Forelimb muscle (tissue), 1 donor: Measurements from ENCODE around the gene TWIST2. TPM values are rescaled to one million over a fixed set of nuclear protein-coding genes. Genes with fewer than 3 reads are reported as not detected.
A peak's percentile ranks its signal among the peaks of the same experiment; 100 is the strongest.

Experiments used
- DNase-seq: peaks from one replicate; pipeline ENCODE4 v3.0.0-alpha.2; 2013; ENCODE audit warnings: low read depth
- polyA plus RNA-seq: library from polyadenylated mRNA; unstranded; fragments of 120-200 nt; gene quantifications from one replicate; pipeline ENCODE4 v1.2.1, GENCODE V29; 2013; ENCODE audit not compliant: insufficient read length

Gene TWIST2
- polyA plus RNA-seq, 1 donor = 5.5 TPM

DNA sequence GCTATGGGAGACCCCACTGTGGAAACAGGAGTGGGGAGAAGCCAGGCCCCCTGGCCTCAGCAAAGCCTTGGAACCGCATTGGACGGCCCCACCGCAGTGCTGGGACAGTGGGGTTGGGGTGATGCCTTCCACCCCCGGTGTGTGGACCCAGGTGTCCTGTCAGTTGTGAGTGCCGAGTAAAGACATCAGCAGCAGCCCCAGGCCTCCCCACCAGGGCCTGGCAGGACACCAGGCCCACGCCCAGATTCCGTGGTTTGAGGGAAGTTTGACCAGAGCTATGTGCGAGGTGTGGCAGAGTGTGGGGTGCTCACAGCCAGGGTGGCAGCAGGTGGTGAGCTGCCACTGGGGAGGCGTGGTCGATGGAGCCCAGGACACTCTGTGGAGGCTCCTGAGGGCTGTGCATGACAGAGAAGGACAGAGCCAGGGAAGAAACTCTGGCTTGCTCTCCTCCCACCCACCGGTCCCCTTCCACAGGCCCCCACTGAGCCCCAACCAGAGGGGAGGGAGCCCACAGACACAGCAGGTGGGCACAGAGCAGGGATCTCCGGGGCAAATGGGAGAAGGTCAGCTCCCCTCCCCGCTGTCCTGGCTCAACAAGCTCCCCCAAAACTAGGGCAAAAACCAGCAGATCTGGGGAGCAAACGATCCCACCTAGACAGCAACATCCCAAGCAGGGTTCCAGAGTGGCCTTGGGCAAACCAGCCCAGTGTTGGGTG lies 69.1 kb downstream of the TWIST2 start:
- DNase-seq = no peak

DNA sequence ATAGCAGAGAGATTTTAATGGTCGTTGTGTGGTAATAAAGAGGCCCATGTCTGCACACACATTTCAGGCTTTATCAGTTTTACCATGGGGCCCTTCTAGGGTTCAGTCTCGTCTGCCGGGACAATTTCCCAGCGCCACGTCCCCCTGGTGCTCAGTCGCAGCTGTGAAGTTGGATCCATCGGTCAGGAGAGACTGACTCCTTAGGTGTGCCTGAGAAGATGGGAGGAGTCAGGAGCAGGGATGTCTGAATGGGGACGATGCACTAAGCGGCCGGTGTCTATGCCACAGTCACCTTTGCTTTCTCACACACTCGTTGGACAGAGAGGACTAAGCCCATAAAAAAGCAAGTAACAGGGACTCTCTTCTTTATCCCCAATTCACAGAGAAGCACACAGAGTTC lies 71.4 kb downstream of the TWIST2 start:
- no peak for DNase-seq

DNA sequence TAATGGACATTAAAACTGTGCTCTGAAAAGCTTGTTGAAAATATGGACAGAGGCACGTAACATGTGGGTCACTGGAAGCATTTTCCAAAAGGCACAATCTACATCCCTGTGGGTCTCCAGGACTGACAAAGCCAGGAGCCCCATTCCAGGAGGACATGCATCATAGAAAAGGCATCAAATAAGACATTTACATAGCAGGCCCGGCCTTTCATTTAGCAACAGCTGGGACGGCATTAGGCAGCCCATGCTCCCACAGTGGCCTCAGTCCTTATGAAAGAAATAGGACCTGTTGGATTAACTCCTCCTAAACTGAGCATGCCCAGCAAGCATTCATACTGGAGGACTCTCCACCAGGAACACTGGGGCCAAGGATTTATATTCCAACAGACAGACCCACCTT lies 72.2 kb downstream of the TWIST2 start:
- no peak for DNase-seq

DNA sequence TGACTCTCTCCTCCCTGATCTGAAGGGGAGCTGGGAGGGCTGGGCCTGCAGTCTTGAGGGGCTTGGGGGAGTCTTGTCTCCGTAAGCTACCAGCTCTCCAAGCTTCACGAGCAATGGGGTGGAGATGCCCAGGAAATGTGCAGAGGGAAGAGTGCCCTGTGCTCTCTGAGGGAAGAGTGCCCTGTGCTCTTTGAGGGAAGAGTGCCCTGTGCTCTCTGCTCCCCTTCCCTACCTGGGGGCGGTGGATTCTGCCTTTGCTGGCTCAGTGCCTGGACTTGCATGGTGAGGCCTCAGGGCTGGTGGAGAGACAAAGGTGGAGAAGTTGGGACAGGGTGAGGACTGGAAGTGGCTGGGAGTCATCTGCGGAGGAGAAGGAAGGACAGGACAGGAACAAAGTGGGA lies 72.7 kb downstream of the TWIST2 start:
- no peak for DNase-seq

DNA sequence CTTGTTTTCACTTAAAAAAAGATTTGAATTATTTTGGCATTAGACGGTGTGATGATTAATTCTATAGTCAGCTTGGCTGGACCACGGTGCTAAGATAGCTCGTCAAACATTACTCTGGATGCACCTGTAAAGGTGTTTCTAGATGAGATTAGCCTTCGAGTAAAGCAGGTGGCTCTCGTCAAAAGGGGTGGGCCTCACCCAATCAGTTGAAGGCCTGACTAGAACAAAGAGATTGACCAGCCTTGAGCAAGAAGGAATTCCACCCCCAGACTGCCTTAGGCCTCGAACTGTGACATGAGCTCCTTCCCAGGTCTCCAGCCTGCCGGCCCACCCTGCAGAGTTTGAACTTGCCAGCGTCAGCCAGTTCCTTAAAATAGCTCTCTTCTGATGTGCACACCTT lies 73.4 kb downstream of the TWIST2 start:
- no peak for DNase-seq

DNA sequence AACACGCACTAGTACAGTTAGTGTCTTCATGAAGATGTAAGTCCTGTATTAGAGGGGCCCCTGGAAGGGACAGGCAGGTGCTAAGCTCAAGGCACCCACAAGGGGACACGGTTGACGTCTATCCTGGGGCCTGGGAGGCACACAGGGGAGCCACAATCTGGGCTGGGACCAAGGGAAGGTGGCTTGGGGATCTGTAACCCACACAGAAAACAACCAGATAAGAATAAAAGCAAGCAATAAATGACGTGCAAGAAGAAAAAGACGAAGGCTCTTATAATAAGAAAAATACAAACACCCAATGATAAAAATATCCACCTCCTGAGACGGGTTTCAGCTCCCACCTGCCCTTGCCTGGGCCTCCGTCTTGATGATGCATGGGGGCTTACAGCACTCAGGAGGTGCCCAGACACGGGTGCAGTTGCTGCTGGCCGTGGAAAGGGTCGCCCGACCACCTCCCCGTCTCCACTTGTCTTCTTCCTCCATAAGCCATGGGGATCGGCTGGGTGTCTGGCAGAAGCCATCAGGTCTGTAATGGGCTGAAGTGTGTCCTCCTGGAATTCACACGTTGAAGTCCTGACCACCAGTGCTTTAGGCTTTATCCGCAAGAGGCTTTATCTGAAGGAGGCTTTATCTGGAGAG lies 73.9 kb downstream of the TWIST2 start:
- no peak for DNase-seq

DNA sequence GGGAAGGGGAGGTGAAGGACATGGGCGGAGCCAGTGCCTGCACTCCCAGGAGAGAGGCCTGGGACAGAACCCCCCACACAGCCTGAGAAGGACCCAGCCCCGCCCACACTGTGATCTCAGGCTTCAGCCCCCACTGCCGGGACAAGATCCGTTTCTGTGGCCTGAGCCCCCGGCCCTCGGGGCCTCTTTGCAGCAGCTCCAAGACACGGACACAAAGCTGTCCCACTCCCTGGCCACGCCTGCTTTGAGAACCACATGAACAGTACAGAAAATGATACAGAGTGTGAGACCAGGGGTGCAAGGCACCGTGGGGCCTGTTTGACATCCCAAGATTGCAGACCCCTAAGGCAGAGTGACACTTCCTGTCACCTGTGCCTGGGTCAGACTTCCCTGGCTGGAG lies 74.5 kb downstream of the TWIST2 start:
- DNase-seq = no peak

DNA sequence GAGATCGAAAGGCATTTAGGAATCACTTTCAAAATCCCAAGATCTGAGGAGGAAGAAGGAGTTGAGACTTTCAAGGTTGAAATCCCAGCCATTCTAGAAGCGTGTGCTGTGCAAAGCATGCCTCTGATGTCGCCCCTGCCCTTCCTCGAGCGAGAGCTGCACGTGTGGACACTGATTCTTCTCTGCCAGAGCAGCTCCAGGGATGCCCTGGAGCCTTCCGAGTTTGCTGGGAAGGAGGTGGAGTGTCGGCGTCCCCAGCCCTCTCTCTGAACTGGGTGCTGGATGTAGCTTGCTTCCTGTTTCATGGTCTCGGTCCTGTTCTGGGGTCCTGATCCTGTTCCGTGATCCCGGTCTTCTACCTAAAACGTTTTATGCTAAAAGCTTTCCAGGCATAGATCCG lies 76.1 kb downstream of the TWIST2 start:
- no peak for DNase-seq

DNA sequence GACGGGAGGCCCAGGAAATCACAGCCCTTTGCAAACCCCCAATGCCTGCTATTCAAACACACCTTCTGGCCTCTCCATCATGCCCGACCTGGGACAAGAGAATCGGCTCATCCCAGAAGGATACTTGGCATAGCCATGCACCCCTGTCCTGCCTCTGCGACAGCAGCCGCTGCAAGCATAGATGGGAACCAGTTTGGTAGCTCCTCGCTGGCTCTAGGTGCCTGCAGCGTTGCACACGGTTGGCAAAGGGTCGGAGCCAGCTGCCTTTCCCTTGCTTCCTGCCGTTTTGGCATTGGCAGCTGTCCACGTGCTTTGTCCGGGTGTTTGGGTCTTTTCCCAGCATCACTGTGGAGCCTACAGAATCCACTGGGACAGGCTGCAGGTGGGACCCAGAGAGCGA lies 76.9 kb downstream of the TWIST2 start:
- DNase-seq = no peak

DNA sequence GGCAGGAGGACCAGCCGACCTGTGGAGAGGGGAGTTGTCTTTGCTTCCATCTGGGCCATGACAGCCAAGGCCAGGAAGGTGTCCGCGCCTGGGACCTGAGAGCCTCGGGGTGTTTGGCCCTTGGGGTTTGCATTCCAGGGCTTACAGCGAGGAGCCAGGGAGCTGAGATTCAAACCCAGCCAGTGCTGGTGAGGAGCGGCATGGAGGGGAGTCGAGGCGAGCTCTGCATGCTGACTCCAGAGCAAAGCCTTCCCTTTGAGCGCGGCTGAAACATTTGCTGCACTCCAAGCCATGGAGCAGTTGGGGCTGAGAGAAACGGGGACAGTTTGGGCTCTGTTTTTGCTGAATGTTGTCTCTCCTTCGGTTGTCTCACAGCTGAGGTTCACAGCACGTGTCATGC lies 77.4 kb downstream of the TWIST2 start:
- DNase-seq = no peak

DNA sequence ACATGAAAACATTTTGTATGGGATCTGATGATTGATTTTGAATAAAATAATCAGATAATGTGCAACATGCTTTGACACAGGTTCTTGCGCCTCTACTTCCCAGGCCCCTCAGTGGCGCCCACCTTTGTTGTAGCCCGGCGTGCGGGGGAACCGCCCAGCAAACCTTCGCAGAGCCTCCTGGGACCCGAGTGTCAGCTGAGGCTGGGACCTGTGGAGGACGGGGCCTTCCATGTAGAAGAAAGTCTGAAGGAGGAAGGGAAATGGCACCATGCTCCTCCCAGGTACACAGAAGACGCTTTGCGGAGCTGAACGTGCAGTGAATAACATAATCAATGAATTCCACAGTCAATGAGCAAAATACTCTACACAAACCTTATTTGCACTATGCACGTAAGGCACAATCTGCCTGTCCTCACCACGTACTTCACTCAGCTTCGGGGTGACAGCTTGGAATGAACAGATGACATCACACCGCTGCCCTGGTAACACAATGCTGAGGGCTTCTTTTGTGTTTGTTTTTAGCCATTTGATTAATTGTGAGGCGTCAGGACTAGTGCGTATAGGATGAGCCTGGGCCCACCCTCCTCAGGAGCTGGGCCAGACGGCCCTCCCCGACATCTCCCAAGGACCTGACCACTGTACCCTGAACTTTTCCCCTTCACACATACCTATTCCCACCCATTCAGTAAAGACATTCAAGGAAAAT lies 78.1 kb downstream of the TWIST2 start:
- DNase-seq = no peak

DNA sequence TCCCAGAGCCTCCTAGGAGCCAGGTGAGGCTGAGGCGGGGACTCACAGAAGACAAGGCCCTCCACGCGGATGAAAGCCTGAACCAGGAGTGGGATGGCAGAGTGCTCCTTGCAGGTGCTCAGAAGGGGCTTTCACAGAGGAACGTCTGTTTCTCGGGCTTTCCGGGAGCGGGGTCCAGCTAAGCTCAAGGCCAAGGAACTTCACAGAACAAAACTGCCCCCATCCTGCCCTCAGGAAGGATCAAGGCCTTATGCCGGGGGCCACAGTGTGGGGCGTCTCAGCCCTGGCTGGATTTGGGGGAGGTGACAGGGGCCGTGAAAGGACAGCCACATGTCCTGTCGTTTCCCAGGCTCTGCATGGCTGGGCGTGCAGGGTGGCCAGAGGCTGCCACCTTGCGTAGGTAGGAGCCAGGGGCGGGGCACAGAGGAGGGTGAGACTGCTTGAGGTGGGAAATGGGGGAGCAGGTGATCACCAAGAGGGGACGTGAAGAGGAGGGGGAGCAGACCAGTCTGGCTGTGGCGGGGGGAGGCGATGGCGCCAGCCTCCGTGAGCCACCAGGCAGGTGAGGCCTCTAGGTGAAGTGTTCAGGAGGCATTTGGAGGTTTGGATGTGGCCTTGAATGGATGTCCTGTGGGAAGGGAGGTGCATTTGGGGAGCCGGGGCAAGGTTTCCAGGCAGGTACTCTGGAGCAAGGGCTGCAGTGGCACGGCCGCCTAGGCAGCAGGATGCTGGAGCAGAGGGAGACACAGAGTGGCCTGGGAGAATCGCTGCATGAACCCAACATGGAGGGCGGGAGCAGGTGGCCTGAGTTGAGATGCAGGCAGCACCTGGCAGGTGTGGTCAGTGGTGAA lies 79.1 kb downstream of the TWIST2 start:
- DNase-seq = no peak

DNA sequence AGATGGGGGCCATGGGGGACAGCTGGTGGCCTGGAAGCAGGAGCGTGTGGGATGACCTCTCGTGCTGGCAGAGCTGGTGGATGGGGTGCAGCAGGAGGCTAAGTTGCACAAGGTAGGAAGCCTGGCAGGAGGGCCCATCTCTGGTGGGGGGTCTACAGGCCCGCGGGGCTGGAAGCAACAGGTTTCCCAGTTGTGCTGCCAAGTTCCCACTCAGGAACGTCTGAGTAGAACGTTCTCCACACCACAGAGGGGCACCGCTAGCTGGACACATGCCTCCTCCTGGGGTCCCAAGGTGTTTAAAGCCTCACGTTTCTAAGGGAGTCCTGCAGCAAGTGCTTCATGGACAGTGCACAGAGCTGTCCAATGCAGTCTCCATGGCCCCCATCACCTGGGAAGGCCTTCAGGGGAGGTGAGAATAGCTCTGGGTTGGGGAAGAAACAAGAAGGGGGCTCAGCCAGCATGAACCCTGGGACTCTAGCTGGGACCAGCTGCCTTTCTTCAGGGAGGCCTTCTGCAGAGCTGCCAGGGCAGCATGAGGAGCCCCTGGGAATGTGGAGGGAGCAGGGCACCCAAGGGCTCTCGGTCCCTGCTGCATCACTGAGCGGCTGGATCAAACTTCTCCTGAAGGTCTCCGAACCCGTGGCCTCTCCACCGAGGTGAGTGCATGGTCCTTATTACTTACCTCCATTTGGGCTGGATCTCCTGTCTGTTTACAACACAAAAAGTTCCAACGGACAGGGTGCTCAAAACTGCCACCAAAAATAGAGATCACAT lies 80.0 kb downstream of the TWIST2 start:
- DNase-seq = no peak

DNA sequence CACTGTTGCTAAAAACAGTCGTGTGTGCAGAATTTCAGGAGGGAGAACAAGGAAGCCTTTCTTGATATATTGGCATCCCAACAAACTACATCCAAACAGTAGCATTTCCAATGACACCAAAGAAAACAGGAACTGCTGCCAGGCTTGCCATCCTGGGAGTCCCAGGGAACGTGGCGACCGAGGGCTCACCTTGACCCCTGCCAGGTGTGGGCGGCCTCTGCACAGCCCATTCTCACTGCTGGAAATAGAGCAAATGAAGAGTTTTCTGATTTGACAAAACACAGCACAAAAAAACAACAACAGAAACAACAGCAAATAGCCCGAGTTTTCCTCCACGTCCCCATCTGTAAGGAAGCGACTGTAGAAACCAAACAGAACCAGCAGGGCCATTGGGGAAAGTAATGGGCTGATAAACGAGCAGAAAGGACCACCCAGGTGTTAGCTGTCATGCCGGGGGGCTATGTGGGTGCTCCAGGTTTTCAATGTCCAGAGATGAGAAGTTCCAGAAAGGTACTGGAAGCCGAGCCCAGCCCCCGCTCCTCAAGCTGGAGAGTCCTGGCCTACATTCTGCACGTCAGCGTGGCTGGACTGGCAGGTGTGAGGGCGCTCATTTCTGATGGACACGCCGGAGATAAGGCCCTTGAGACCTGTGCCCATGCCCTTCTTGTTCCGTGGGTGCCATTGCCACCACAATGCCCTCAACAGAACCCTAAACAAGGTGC lies 80.8 kb downstream of the TWIST2 start:
- no peak for DNase-seq

DNA sequence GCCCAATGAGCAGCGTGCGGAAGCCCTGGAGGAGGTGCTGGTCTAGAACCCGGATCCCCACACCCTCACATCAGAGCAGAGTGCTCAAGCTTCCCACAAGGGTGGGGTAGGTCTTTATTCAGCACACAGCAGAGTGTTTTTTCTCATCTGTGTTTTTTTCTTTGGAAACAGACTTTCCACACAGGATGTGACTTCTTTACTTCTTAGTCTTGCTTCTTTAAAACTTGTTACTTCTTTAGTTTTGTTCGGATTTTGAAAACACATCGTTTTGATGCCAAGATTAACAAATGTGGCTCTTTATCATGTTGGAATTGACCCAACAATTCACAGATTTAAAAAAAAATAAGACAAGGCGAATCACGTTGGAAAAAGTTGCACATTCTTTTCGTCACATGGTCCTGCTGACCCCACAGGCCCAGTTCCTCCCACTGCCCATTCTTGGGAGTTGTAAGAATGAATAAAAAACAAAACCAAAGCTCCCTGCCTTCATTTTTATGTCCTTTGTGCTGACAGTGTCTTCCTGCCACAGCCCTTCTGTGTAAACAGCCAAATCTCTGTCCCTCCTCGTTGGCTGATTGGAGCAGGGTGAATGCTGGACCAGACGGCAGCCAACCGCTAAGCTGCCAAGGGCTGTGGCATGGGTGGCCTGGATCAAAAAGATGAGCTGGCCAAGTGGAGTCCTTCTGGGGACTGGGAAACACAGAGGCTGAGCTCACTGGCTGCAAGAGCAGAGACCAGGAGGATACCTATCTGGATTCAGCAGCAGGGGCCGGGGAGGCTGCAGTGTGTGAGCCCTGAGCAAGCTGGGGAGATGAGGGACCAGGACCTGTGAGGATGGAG lies 81.6 kb downstream of the TWIST2 start:
- DNase-seq = no peak

DNA sequence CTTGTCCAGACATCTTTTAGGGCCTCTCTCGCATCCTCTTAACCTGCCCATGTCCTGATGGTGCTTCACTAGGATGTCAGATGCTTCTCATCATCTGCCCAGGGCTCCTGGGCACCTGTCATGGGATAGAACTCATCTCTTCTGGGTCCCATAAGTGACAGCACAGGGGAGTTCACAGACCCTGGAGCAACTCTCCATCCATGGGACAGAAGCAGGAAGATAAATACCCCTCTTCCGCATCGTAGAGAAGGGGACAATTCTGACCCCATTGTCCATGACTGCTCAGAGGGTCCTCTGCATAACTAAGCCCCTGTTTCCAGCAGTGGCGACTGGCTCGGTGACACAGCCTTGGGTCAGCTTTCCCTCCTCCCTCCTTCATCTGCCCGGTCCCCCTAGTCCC lies 82.3 kb downstream of the TWIST2 start:
- no peak for DNase-seq

DNA sequence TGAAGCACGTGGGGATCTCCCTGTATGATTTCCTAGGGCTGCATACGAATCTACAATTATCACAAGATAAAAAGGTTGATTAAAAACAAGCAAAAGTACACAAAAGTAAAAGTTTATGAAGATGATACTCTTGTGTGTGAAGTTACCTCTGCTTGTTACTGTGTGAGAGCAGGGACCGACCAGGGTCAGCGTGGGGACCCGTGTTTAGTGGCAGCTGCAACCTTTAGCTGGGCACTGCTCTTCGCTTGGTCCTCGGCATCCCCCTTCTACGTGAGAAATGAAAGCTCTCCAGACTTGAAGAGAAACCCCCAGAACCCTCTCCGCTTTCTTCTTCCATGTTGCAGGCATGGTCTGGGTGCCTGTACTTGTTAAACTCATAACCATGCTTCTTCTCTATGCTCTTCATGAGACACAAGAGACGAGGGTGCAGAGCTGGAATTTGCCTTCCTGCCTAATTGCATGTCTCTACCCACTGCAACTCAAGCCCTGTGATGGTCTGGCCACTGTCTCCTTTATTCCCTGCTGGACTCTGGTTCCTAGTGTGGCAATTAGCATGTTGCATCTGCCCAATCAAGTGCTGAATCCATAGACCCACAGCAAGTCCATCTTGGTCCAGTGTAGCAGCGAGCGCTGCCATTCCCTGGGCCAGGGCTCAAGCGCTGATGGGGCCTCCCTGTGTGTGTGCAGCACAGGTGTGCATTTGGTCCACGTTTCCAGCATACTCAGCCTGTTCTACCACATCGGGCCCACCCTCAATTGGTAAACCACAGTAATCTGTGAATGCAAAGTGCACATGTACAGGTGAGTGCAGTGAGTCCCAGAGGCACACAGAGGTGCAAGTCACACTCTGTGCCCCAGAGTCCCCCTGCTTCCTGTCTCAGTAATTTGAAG lies 88.5 kb downstream of the TWIST2 start:
- no peak for DNase-seq

DNA sequence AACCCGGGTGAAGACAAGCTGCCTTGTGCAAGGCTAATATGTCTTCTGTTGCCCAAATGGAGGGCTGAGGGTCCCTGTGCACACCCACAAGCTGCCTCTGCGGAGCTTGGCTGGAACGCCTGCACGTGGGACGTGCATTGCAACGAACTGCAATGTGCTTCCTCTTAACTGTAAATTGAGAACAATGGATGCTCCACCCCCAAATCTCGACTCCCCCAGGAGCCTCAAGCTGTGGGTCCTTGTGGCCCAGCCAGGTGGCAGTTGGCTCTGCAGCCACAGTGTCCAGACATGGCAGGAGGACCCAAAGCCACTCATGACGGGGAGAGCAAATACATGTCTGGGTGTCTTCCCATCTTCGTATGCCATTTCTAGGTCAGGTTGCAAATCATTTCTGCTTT lies 90.1 kb downstream of the TWIST2 start:
- DNase-seq = peak; percentile 50
